Vagina (tissue), 2 donors: ENCODE data around the gene MAST4.

Experiments used
- POLR2AphosphoS5 ChIP-seq, 2 donors: sonication (generic); formaldehyde crosslinking; IDR thresholded peaks; one replicate each; pipeline ENCODE4 v1.9.0; 2017; ENCODE audit warnings: antibody characterized with exemption in 2 of 2, mild to moderate bottlenecking in 2 of 2, low read depth in 1 of 2; ENCODE audit not compliant: insufficient read depth in 1 of 2
- TF ChIP-seq, protein P1 (sequence below), 3 experiments: fragments of 450-650 bp in 2 of 3; fragments of 200-600 bp in 1 of 3; sonication (generic) in 1 of 3; IDR thresholded peaks; one replicate each; pipeline ENCODE4 v1.5.1; 2017 to 2019; ENCODE audit warnings: antibody characterized with exemption in 3 of 3, mild to moderate bottlenecking in 2 of 3, moderate library complexity in 2 of 3

DNA sequence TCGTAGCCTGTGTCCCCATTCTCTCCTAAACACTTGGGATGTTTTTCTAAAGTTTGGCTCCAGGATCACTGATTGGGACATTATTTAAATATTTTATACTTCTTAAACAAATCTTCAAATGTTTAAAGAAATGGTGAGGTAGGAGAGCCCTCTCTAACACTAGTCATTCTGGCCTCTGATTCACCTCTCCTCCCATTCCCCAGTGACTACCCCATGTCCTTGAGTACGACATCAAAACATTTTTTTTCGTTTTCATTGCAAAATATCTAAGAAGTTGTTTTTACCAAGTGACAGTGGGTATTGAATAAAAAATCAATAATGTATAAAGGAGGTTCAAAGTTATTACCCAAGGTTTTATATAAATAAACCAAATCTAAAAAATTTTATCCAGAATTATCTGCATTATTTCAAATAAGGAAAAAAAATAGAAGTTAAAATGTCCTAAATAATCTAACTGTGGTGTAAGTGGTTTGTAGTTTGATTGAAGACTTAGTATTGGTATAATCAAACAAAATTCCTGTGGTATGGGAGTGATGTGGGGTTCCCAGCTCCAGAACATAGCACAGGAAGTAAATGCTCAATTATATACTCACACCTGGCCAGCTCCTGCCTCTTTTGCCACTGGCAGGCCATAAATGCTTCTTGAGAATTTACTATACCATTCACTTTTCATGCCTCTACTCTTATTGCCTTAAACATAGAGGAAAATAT lies 51.1 kb downstream of the MAST4 start:
- TF ChIP-seq, protein P1, sequence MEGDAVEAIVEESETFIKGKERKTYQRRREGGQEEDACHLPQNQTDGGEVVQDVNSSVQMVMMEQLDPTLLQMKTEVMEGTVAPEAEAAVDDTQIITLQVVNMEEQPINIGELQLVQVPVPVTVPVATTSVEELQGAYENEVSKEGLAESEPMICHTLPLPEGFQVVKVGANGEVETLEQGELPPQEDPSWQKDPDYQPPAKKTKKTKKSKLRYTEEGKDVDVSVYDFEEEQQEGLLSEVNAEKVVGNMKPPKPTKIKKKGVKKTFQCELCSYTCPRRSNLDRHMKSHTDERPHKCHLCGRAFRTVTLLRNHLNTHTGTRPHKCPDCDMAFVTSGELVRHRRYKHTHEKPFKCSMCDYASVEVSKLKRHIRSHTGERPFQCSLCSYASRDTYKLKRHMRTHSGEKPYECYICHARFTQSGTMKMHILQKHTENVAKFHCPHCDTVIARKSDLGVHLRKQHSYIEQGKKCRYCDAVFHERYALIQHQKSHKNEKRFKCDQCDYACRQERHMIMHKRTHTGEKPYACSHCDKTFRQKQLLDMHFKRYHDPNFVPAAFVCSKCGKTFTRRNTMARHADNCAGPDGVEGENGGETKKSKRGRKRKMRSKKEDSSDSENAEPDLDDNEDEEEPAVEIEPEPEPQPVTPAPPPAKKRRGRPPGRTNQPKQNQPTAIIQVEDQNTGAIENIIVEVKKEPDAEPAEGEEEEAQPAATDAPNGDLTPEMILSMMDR (IDR thresholded peaks at IDR 0.05): no peak
- no peak for TF ChIP-seq POLR2AphosphoS5 (IDR thresholded peaks at IDR 0.05; ENCODE audit: insufficient read depth in 1 of 2, low read depth in 1 of 2)
